Measurements from ENCODE around the gene WDR64. TPM values are rescaled to one million over a fixed set of nuclear protein-coding genes. Genes with fewer than 3 reads are reported as not detected.

Gene WDR64
- total and polyA plus RNA-seq, 11 donors, result not detected

GRCh38 chr1:241847796-241848685, 196.0 kb downstream of the WDR64 start, which contains the start of gene EXO1:
TSS of gene EXO1 (plus strand) at chr1:241848204. CDS start at chr1:241850426, 2,222 bp downstream.
- no peaks in the 10 kb centered on the region for H3K36me3 ChIP-seq
- H3K27ac ChIP-seq, result peak within 1 kb of the TSS; percentile 89 to 100 (median 96)
- H3K4me3 ChIP-seq, result peak within 1 kb of the TSS; percentile 25 to 97 (median 84)
- peak; percentile 87 to 92 (median 89) for DNase-seq
- 0 to 1% (median 1%) methylated on average over 28 to 68 of the region's 68 CpGs for WGBS, 4 donors
- intact Hi-C loops (cut with DNase I), result loop anchor here in 3 of 10 donors (5.0 to 10.0 kb wide), 4 partner anchors 206 to 323 kb away; partner anchors contain the start of genes CHML (in 2 of the 3), KMO (in 2 of the 3) and OPN3 (in 2 of the 3)
- peaks cover 0 to 14% (median 10%) of the 10 kb centered on the region in 12 donors for H3K4me1 ChIP-seq
- no peaks in the 10 kb centered on the region for H3K27me3 ChIP-seq
- no peaks in the 10 kb centered on the region for H3K9me3 ChIP-seq
- TF ChIP-seq CTCF (IDR thresholded peaks at IDR 0.05) (peak in 9 of 12 donors; percentile 14 to 56 (median 41)), POLR2A (IDR thresholded peaks at IDR 0.05) (peak in 1 of 2 donors; percentile 41)
- ATAC-seq, result peak; percentile 97 to 99 (median 99)

- WGBS, 4 donors, result 4 to 8% (median 5%) methylated on average over 13 of the region's 13 CpGs
- Histone ChIP-seq H3K36me3 (no peaks in the 10 kb centered on the region), H3K4me1 (peaks cover 0 to 14% (median 10%) of the 10 kb centered on the region in 12 donors), H3K27ac (peak overlapping the region in 1 of 12 donors; percentile 96), H3K4me3 (peak overlapping the region in 9 of 12 donors; percentile 73 to 97 (median 85)), H3K27me3 (no peaks in the 10 kb centered on the region), H3K9me3 (no peaks in the 10 kb centered on the region)
- no peak for DNase-seq
- TF ChIP-seq POLR2A (IDR thresholded peaks at IDR 0.05) (no peak), CTCF (IDR thresholded peaks at IDR 0.05) (no peak)
- intact Hi-C loops (cut with DNase I), result loop anchor here in 3 of 10 donors (5.0 to 10.0 kb wide), 4 partner anchors 207 to 324 kb away; partner anchors contain the start of genes CHML (in 2 of the 3), KMO (in 2 of the 3) and OPN3 (in 2 of the 3)
- no peak for ATAC-seq
These were observed 196.7 kb downstream of the WDR64 start for GRCh38 chr1:241848686-241849344.

- no peak overlapping the region for H3K27ac ChIP-seq
- ATAC-seq (no peak), DNase-seq (no peak)
- no peaks in the 10 kb centered on the region for H3K36me3 ChIP-seq
- TF ChIP-seq CTCF (IDR thresholded peaks at IDR 0.05) (no peak), POLR2A (IDR thresholded peaks at IDR 0.05) (no peak)
- no peaks in the 10 kb centered on the region for H3K27me3 ChIP-seq
- peaks cover 0 to 14% (median 10%) of the 10 kb centered on the region in 12 donors for H3K4me1 ChIP-seq
- H3K4me3 ChIP-seq, result peak overlapping the region in 1 of 12 donors; percentile 88
- intact Hi-C loops (cut with DNase I), result loop anchor here in 3 of 10 donors (5.0 to 10.0 kb wide), 4 partner anchors 207 to 325 kb away; partner anchors contain the start of genes CHML (in 2 of the 3), KMO (in 2 of the 3) and OPN3 (in 2 of the 3)
- H3K9me3 ChIP-seq, result no peaks in the 10 kb centered on the region
- WGBS, 4 donors, result 34 to 41% (median 41%) methylated on average over 6 of the region's 6 CpGs
These were observed 197.2 kb downstream of the WDR64 start for GRCh38 chr1:241849345-241849695.

Other genes with a start within 250 kb of the WDR64 start
- 100 to 1,000 TPM; 153 to 279 (median 209) TPM for gene FH, start 132.5 kb upstream of the WDR64 start, total RNA-seq
- gene FH, start 132.5 kb upstream of the WDR64 start, polyA plus RNA-seq, result 100 to 1,000 TPM; 168 to 246 TPM
- 1 to 10 TPM in 2 of 9 donors, under 1 TPM in 4, not detected in 3; 0.07 to 3.9 (median 0.18) TPM for gene KMO, start 119.9 kb upstream of the WDR64 start, total RNA-seq
- gene KMO, start 119.9 kb upstream of the WDR64 start, polyA plus RNA-seq, result under 1 TPM; 0.11 to 0.15 TPM
- gene CHML, start 11.9 kb upstream of the WDR64 start, total RNA-seq, result 1 to 10 TPM; 3.9 to 9.8 (median 6.6) TPM
- 1 to 10 TPM; 1.1 to 6.6 TPM for gene CHML, start 11.9 kb upstream of the WDR64 start, polyA plus RNA-seq
- gene OPN3, start 11.9 kb upstream of the WDR64 start, total RNA-seq, result 10 to 100 TPM in 2 of 9 donors, 1 to 10 TPM in 7; 3.5 to 13.6 (median 6.2) TPM
- 10 to 100 TPM in 1 of 2 donors, 1 to 10 TPM in 1; 4.5 to 10.5 TPM for gene OPN3, start 11.9 kb upstream of the WDR64 start, polyA plus RNA-seq
- 1 to 10 TPM in 2 of 9 donors, under 1 TPM in 3, not detected in 4; 0.15 to 4.1 (median 0.81) TPM for gene EXO1, start 195.9 kb downstream of the WDR64 start, total RNA-seq
- under 1 TPM in 1 of 2 donors, not detected in 1; 0.07 TPM for gene EXO1, start 195.9 kb downstream of the WDR64 start, polyA plus RNA-seq

Measured in heart left ventricle (tissue), 16 donors.